ENCODE data around the gene CDH20. TPM values are rescaled to one million over a fixed set of nuclear protein-coding genes. Genes with fewer than 3 reads are reported as not detected.

CDH20 gene
- total and polyA plus RNA-seq, 2 of the 4 experiments (the other 2 are of a cell fraction): not detected

DNA sequence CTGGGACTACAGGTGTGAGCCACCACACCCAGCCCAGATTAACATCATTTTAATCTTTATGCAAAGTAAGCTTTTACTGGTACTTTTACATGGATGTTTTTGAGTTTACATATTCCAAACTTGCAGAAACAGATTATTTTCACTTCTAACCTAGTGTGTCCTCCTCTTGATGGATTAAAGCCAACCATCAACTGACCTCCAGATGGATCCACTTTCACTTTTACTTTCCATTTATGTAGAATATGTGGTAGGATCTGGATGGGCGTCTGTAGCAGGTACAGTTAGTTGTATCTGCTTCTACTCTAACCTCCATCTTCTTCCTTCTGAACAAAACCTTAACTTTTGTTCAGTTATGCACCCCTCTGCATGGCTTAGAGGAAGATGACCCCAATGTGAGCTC is 264.1 kb downstream of the CDH20 start:
- POLR2A ChIA-PET (ENCODE audit: unreplicated experiment): no interaction called here
- Histone ChIP-seq H3K4ac (ENCODE audit: low read depth, low read length) (no peak overlapping the region), H4K91ac (ENCODE audit: insufficient read depth, low read depth, low read length) (no peak overlapping the region), H3K14ac (replicated peaks; ENCODE audit: low read depth, low read length) (no peak overlapping the region), H3K56ac (ENCODE audit: extremely low read depth, insufficient read depth, low read length) (no peak overlapping the region), H3K18ac (ENCODE audit: low read depth, low read length) (no peak overlapping the region), H4K20me1 (ENCODE audit: insufficient read depth, low read length) (no peaks in the 10 kb centered on the region), H3K27ac (ENCODE audit: insufficient read depth, low read length) (no peak overlapping the region), H3K9me1 (ENCODE audit: insufficient read depth, low read length) (peaks cover 6% of the 10 kb centered on the region), H2AK5ac (ENCODE audit: low read depth, low read length) (no peak overlapping the region), H3K4me2 (ENCODE audit: low read depth, low read length) (no peak overlapping the region), H2BK15ac (ENCODE audit: low read depth, low read length) (no peak overlapping the region), H3K4me3 (ENCODE audit: insufficient read depth, low read depth, low read length) (no peak overlapping the region), H3K9me3 (ENCODE audit: control insufficient read depth, insufficient read depth, low read length) (no peaks in the 10 kb centered on the region), H3K23ac (ENCODE audit: low read depth, low read length) (no peak overlapping the region), H3K27me3 (ENCODE audit: control insufficient read depth, insufficient read depth, low read length) (no peaks in the 10 kb centered on the region), H3K79me1 (ENCODE audit: low read depth in 1 of 2, low read length in 2 of 2) (peaks cover 3 to 12% of the 10 kb centered on the region in 2 experiments), H3K36me3 (ENCODE audit: control insufficient read depth, insufficient read depth, low read length) (no peaks in the 10 kb centered on the region), H2BK120ac (ENCODE audit: low read depth, low read length) (no peak overlapping the region), H3K4me1 (ENCODE audit: control insufficient read depth, insufficient read depth, low read length) (peaks cover 6% of the 10 kb centered on the region), H2BK5ac (ENCODE audit: low read depth, low read length, poor library complexity, severe bottlenecking) (no peak overlapping the region), H4K5ac (ENCODE audit: low read depth, low read length) (no peak overlapping the region), H4K8ac (ENCODE audit: low read depth in 2 of 2, low read length in 2 of 2) (no peak overlapping the region), H2AFZ (replicated peaks; ENCODE audit: low read length, poor library complexity) (no peak overlapping the region), H3K9ac (ENCODE audit: low read depth, low read length) (no peak overlapping the region), H2AK9ac (replicated peaks; ENCODE audit: low read depth, low read length, poor library complexity) (no peak overlapping the region), H2BK20ac (ENCODE audit: low read depth, low read length) (no peak overlapping the region)
- dilution Hi-C loops (cut with HindIII; ENCODE audit: low sequenced_read_pairs, unreplicated experiment) (no loop called here), in situ Hi-C loops (cut with MboI; ENCODE audit: low sequenced_read_pairs) (no loop called here), intact Hi-C loops (cut with micrococcal nuclease) (no loop called here)
- no peak for DNase-seq
- CTCF ChIA-PET: interaction anchor here (0.8 to 3.2 kb wide), 2 partner anchors 15 to 257 kb away, joined by 4 to 15 read pairs; no protein-coding TSS in a partner anchor
- ATAC-seq (ENCODE audit: low read depth): no peak
- TF ChIP-seq CEBPB (IDR thresholded peaks at IDR 0.05; ENCODE audit: low read depth, low read length) (no peak), BHLHE40 (IDR thresholded peaks at IDR 0.05; ENCODE audit: low read depth, low read length) (no peak), NFE2L2 (IDR thresholded peaks at IDR 0.05; ENCODE audit: low read depth, low read length) (no peak), MAFK (IDR thresholded peaks at IDR 0.05; ENCODE audit: low read depth, low read length) (no peak), MXI1 (IDR thresholded peaks at IDR 0.05; ENCODE audit: borderline replicate concordance, low read depth, low read length) (no peak), POLR2A (IDR thresholded peaks at IDR 0.05; ENCODE audit: low read depth, low read length) (no peak), RFX5 (IDR thresholded peaks at IDR 0.05; ENCODE audit: low read depth, low read length) (no peak), FOS (IDR thresholded peaks at IDR 0.05; ENCODE audit: low read depth, low read length) (no peak), CHD1 (IDR thresholded peaks at IDR 0.05; ENCODE audit: low read depth, low read length) (no peak), MAZ (IDR thresholded peaks at IDR 0.05; ENCODE audit: borderline replicate concordance, low read depth, low read length) (no peak), RCOR1 (IDR thresholded peaks at IDR 0.05; ENCODE audit: insufficient replicate concordance, low read length) (no peak), SMC3 (IDR thresholded peaks at IDR 0.05; ENCODE audit: low read depth, low read length) (no peak), RAD21 (IDR thresholded peaks at IDR 0.05; ENCODE audit: low read length) (no peak)
- TF ChIP-seq, protein P1, sequence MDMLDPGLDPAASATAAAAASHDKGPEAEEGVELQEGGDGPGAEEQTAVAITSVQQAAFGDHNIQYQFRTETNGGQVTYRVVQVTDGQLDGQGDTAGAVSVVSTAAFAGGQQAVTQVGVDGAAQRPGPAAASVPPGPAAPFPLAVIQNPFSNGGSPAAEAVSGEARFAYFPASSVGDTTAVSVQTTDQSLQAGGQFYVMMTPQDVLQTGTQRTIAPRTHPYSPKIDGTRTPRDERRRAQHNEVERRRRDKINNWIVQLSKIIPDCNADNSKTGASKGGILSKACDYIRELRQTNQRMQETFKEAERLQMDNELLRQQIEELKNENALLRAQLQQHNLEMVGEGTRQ (IDR thresholded peaks at IDR 0.05; ENCODE audit: low read depth, low read length): no peak
- TF ChIP-seq, protein P2, sequence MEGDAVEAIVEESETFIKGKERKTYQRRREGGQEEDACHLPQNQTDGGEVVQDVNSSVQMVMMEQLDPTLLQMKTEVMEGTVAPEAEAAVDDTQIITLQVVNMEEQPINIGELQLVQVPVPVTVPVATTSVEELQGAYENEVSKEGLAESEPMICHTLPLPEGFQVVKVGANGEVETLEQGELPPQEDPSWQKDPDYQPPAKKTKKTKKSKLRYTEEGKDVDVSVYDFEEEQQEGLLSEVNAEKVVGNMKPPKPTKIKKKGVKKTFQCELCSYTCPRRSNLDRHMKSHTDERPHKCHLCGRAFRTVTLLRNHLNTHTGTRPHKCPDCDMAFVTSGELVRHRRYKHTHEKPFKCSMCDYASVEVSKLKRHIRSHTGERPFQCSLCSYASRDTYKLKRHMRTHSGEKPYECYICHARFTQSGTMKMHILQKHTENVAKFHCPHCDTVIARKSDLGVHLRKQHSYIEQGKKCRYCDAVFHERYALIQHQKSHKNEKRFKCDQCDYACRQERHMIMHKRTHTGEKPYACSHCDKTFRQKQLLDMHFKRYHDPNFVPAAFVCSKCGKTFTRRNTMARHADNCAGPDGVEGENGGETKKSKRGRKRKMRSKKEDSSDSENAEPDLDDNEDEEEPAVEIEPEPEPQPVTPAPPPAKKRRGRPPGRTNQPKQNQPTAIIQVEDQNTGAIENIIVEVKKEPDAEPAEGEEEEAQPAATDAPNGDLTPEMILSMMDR (conservative IDR thresholded peaks at IDR 0.05; ENCODE audit: low read depth, low read length): no peak
- TF ChIP-seq, protein P3, sequence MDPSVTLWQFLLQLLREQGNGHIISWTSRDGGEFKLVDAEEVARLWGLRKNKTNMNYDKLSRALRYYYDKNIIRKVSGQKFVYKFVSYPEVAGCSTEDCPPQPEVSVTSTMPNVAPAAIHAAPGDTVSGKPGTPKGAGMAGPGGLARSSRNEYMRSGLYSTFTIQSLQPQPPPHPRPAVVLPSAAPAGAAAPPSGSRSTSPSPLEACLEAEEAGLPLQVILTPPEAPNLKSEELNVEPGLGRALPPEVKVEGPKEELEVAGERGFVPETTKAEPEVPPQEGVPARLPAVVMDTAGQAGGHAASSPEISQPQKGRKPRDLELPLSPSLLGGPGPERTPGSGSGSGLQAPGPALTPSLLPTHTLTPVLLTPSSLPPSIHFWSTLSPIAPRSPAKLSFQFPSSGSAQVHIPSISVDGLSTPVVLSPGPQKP (IDR thresholded peaks at IDR 0.05; ENCODE audit: borderline replicate concordance, low read depth, low read length): no peak
- no TSS peak for BruUV-seq (replicated peaks)
- no CpG with 5 or more reads among the region's 1 CpG for whole genome bisulfite sequencing, 2 experiments (ENCODE audit: extremely low coverage in 2 of 2, insufficient read length in 1 of 2)
